ENCODE results near the gene IRF2BP2. TPM values are rescaled to one million over a fixed set of nuclear protein-coding genes. Genes with fewer than 3 reads are reported as not detected.

Gene IRF2BP2
- total and polyA plus RNA-seq, 2 of the 13 experiments (the other 11 are each of a cell fraction or from before 2014, with no cell fraction given) = 140 to 147 TPM

GRCh38 chr1:234586304-234586703 lies 23.7 kb downstream of the IRF2BP2 start (continued):
- TF ChIP-seq MYNN (CRISPR knock-in tag; IDR thresholded peaks at IDR 0.05; ENCODE audit: low read depth) = no peak
- TF ChIP-seq ZNF670 (CRISPR knock-in tag; IDR thresholded peaks at IDR 0.05; ENCODE audit: borderline replicate concordance) = no peak
- no peak for TF ChIP-seq DZIP1 (CRISPR knock-in tag; IDR thresholded peaks at IDR 0.05)
- TF ChIP-seq FOXA3 (CRISPR knock-in tag; IDR thresholded peaks at IDR 0.05) = no peak
- no peak for TF ChIP-seq HINFP (CRISPR knock-in tag; IDR thresholded peaks at IDR 0.05; ENCODE audit: low read depth)
- TF ChIP-seq IRF1 (CRISPR knock-in tag; IDR thresholded peaks at IDR 0.05; ENCODE audit: low read depth) = no peak

- peaks cover 3% of the 10 kb centered on the region in 2 experiments; a peak in 1 of 5 replicates for H3K27me3 ChIP-seq (ENCODE audit: control insufficient read depth in 1 of 2, insufficient read depth in 2 of 2, low read length in 2 of 2)
- no peak for TF ChIP-seq ZNF576 (CRISPR knock-in tag; IDR thresholded peaks at IDR 0.05)
- TF ChIP-seq MBD4 (IDR thresholded peaks at IDR 0.05; ENCODE audit: borderline replicate concordance, low read length) = no peak
- no peaks in the 10 kb centered on the region for H3K36me3 ChIP-seq (replicated peaks in 1 of 2; ENCODE audit: control insufficient read depth in 1 of 2, insufficient read depth in 2 of 2, low read length in 2 of 2)
- intact Hi-C loops (cut with micrococcal nuclease; ENCODE audit: unreplicated experiment) (no loop called here), in situ Hi-C loops (cut with HindIII; ENCODE audit: extremely low pct_ligation_motif_present, low pct_unique_long_range_greater_than_20kb) (no loop called here)
- ATAC-seq (no peak), DNase-seq (ENCODE audit: low spot score) (no peak), FAIRE-seq (no peak)
- no peaks in the 10 kb centered on the region for H4K20me1 ChIP-seq (ENCODE audit: insufficient read depth, low read length)
- H2AFZ ChIP-seq (ENCODE audit: low read length) = no peak overlapping the region
- BruUV-seq (replicated peaks) = no TSS peak
- H3K9me3 ChIP-seq (ENCODE audit: low read length) = no peaks in the 10 kb centered on the region
- H3K4me1 ChIP-seq (ENCODE audit: insufficient read depth, low read length) = peaks cover 33% of the 10 kb centered on the region
- no peak overlapping the region for H3K4me2 ChIP-seq (ENCODE audit: low read depth, low read length)
- no peaks in the 10 kb centered on the region for H3K79me2 ChIP-seq (ENCODE audit: insufficient read depth, low read length)
- CTCF ChIA-PET (ENCODE audit: low intra/inter-chr PET ratio, low total read pairs) = no interaction called here
- WGBS (ENCODE audit: low lambda C conversion rate) = 58% methylated on average over 7 of the region's 8 CpGs
- no peak overlapping the region for H3K4me3 ChIP-seq (replicated peaks in 1 of 3; ENCODE audit: insufficient read depth in 1 of 3, low read depth in 2 of 3, low read length in 3 of 3)
- POLR2A ChIA-PET = interaction anchor here (1.4 kb wide), 1 partner anchor 43 kb away, joined by 3 read pairs; no protein-coding TSS in a partner anchor
- H3K27ac ChIP-seq (ENCODE audit: extremely low read length, insufficient read depth, low read length) = no peak overlapping the region
- no peak overlapping the region for H3K9ac ChIP-seq (ENCODE audit: insufficient read depth, low read depth, low read length)
Observed at GRCh38 chr1:234585330-234586055, 24.5 kb downstream of the IRF2BP2 start.

Data from HepG2 (cell line).